H1 (cell line): Measurements from ENCODE around the gene ADCY5.

Source experiments
- CTCF ChIP-seq, 3 experiments: IDR thresholded peaks; 1 replicate in 2 of 3; 2 replicates in 1 of 3; pipeline versions ENCODE4 v1.5.1 to v1.6.1; 2011; ENCODE audit warnings: low read length in 3 of 3, mild to moderate bottlenecking in 3 of 3, inconsistent platforms in 2 of 3, low read depth in 1 of 3, moderate library complexity in 1 of 3; ENCODE audit not compliant: insufficient read depth in 1 of 3; ENCODE audit errors: control extremely low read depth in 1 of 3
- EZH2 ChIP-seq: fragments of 200-600 bp; sonication (generic); IDR thresholded peaks from 2 replicates; pipeline ENCODE4 v1.7.1; 2012; ENCODE audit warnings: low read depth, mild to moderate bottlenecking, moderate library complexity, low read length, inconsistent platforms; ENCODE audit not compliant: severe bottlenecking
- HDAC6 ChIP-seq: IDR thresholded peaks from one replicate; pipeline ENCODE4 v1.7.1; 2012; ENCODE audit warnings: low read depth, mild to moderate bottlenecking, inconsistent platforms, low read length, moderate library complexity
- NRF1 ChIP-seq: IDR thresholded peaks from 2 replicates; pipeline ENCODE4 v1.6.1; 2011; ENCODE audit warnings: mild to moderate bottlenecking, low read depth, low read length, improper control_type of control experiment
- POLR2A ChIP-seq, 2 experiments: IDR thresholded peaks; 1 replicate in 1 of 2; 2 replicates in 1 of 2; pipeline ENCODE4 v1.6.1; 2011; ENCODE audit warnings: low read depth in 2 of 2, low read length in 2 of 2, mild to moderate bottlenecking in 2 of 2; ENCODE audit errors: control extremely low read depth in 1 of 2

- TF ChIP-seq CTCF (IDR thresholded peaks at IDR 0.05; ENCODE audit: control extremely low read depth in 1 of 3, insufficient read depth in 1 of 3, low read depth in 1 of 3, low read length in 3 of 3) (no peak), EZH2 (no peak), NRF1 (no peak), POLR2A (IDR thresholded peaks at IDR 0.05; ENCODE audit: control extremely low read depth in 1 of 2, low read depth in 2 of 2, low read length in 2 of 2) (no peak), HDAC6 (no peak)
Observed at GRCh38 chr3:123390865-123391600, 57.9 kb downstream of the ADCY5 start.
